ENCODE measurements around the gene PROZ. TPM values are rescaled to one million over a fixed set of nuclear protein-coding genes. Genes with fewer than 3 reads are reported as not detected.

PROZ gene
- total and polyA plus RNA-seq, 2 of the 13 experiments (the other 11 are each of a cell fraction or from before 2014, with no cell fraction given) = 5.6 to 22.5 TPM

DNA sequence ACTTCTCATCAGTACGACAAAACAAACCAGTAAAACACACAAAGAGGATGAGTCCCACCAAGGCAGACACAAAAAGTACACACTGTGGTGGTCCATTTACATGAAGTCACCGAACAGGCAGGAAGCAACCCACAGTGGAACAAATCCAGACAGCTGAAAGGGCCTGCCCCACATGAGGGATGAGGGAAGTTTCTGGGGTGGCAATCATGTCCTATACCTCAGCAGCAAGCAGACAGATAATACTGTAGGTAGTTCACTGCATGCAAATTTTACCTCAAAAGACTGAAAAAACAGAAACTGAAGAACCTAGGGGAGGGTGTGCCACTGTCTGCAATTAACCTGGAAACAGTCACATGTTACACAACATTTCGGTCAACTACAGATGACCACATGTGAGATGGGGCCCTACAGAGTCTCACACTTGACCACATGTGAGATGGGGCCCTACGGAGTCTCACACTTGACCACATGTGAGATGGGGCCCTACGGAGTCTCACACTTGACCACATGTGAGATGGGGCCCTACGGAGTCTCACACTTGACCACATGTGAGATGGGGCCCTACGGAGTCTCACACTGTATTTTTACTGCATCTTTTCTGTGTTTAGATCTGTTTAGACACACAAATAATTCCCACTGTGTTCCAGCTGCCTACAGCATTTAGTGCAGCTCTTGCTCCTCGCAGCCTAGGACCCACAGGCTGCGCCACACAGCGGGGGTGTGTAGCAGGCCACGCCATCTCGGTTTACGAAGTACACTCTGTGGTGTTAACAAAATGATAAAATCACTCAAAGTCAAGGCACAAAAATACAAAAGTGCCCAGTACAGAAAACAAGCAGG lies 27.8 kb downstream of the PROZ start:
- FAIRE-seq (no peak), ATAC-seq (no peak), DNase-seq (ENCODE audit: low spot score) (no peak)
- Histone ChIP-seq H3K9ac (ENCODE audit: insufficient read depth, low read depth, low read length) (no peak overlapping the region), H3K36me3 (replicated peaks in 1 of 2; ENCODE audit: control insufficient read depth in 1 of 2, insufficient read depth in 2 of 2, low read length in 2 of 2) (peaks cover 23 to 56% of the 10 kb centered on the region in 2 experiments), H3K4me2 (ENCODE audit: low read depth, low read length) (no peak overlapping the region), H3K27ac (ENCODE audit: extremely low read length, insufficient read depth, low read length) (peak overlapping the region; percentile 16), H4K20me1 (ENCODE audit: insufficient read depth, low read length) (no peaks in the 10 kb centered on the region; the same call in 1 of the 2 replicates), H3K27me3 (ENCODE audit: control insufficient read depth in 1 of 2, insufficient read depth in 2 of 2, low read length in 2 of 2) (no peaks in the 10 kb centered on the region), H2AFZ (ENCODE audit: low read length) (no peak overlapping the region), H3K9me3 (ENCODE audit: low read length) (no peaks in the 10 kb centered on the region), H3K4me1 (ENCODE audit: insufficient read depth, low read length) (peaks cover 30% of the 10 kb centered on the region), H3K79me2 (ENCODE audit: insufficient read depth, low read length) (peaks cover 4% of the 10 kb centered on the region), H3K4me3 (replicated peaks in 1 of 3; ENCODE audit: insufficient read depth in 1 of 3, low read depth in 2 of 3, low read length in 3 of 3) (no peak overlapping the region)
- TF ChIP-seq CEBPB (IDR thresholded peaks at IDR 0.05; ENCODE audit: borderline replicate concordance, low read depth, low read length) (0 out of 2 replicates have a peak, but pooled peaks have one; percentile 3), MIER2 (CRISPR knock-in tag; IDR thresholded peaks at IDR 0.05) (no peak)
- in situ Hi-C loops (cut with HindIII; ENCODE audit: extremely low pct_ligation_motif_present, low pct_unique_long_range_greater_than_20kb) = no loop called here
- no TSS peak for BruUV-seq (replicated peaks)
- 90% methylated on average over 11 of the region's 13 CpGs for WGBS (ENCODE audit: low lambda C conversion rate)
- ChIA-PET POLR2A (interaction anchor here (1.5 to 2.9 kb wide), 2 partner anchors 23 to 63 kb away, joined by 4 to 12 read pairs; partner anchors contain the start of genes CUL4A and PCID2), CTCF (ENCODE audit: low intra/inter-chr PET ratio, low total read pairs) (no interaction called here)
- intact Hi-C loops (cut with micrococcal nuclease; ENCODE audit: unreplicated experiment) = no loop called here

DNA sequence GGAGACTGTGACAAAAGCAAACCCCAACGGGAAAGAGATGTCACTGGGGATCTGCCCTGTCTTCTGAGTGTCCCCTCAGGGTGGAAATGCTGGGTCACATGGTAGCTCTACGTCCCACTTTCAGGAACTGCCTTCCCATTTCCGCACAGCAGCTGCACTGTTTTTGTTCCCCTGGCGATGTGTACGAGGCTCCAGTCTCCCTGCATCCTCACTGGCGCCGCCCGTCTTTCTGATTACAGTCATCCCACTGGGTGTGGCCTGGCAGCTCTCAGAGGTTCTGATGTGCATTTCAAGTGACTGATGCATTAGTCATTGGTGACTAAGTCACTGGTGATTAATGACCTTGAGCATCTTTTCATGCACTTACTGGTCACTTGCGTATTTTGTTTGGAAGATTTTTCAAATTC lies 28.8 kb downstream of the PROZ start:
- DNase-seq (ENCODE audit: low spot score) (peak; percentile 83), FAIRE-seq (no peak), ATAC-seq (no peak)
- no peak overlapping the region for H3K9ac ChIP-seq (ENCODE audit: insufficient read depth, low read depth, low read length)
- 89% methylated on average over 9 of the region's 9 CpGs for WGBS (ENCODE audit: low lambda C conversion rate)
- H3K36me3 ChIP-seq (replicated peaks in 1 of 2; ENCODE audit: control insufficient read depth in 1 of 2, insufficient read depth in 2 of 2, low read length in 2 of 2) = peaks cover 17 to 54% of the 10 kb centered on the region in 2 experiments
- no peaks in the 10 kb centered on the region for H3K9me3 ChIP-seq (ENCODE audit: low read length)
- H2AFZ ChIP-seq (ENCODE audit: low read length) = no peak overlapping the region
- ChIA-PET CTCF (ENCODE audit: low intra/inter-chr PET ratio, low total read pairs) (no interaction called here), POLR2A (interaction anchor here (1.1 to 2.9 kb wide), 3 partner anchors 17 to 64 kb away, joined by 4 to 12 read pairs (median 4); partner anchors contain the start of genes CUL4A and PCID2)
- peaks cover 4% of the 10 kb centered on the region for H3K79me2 ChIP-seq (ENCODE audit: insufficient read depth, low read length)
- intact Hi-C loops (cut with micrococcal nuclease; ENCODE audit: unreplicated experiment) (no loop called here), in situ Hi-C loops (cut with HindIII; ENCODE audit: extremely low pct_ligation_motif_present, low pct_unique_long_range_greater_than_20kb) (no loop called here)
- H3K27me3 ChIP-seq (ENCODE audit: control insufficient read depth in 1 of 2, insufficient read depth in 2 of 2, low read length in 2 of 2) = no peaks in the 10 kb centered on the region
- H3K4me3 ChIP-seq (replicated peaks in 1 of 3; ENCODE audit: insufficient read depth in 1 of 3, low read depth in 2 of 3, low read length in 3 of 3) = no peak overlapping the region
- peaks cover 30% of the 10 kb centered on the region for H3K4me1 ChIP-seq (ENCODE audit: insufficient read depth, low read length)
- BruUV-seq (replicated peaks) = no TSS peak
- H4K20me1 ChIP-seq (ENCODE audit: insufficient read depth, low read length) = no peaks in the 10 kb centered on the region; the same call in 1 of the 2 replicates
- H3K27ac ChIP-seq (ENCODE audit: extremely low read length, insufficient read depth, low read length) = peak overlapping the region; percentile 51
- no peak overlapping the region; the same call in 1 of the 2 replicates for H3K4me2 ChIP-seq (ENCODE audit: low read depth, low read length)
- TF ChIP-seq CREB1 (IDR thresholded peaks at IDR 0.05) = peak; percentile 42
- no peak for TF ChIP-seq CREB1 (CRISPR knock-in tag; IDR thresholded peaks at IDR 0.05)
- TF ChIP-seq, protein P1, sequence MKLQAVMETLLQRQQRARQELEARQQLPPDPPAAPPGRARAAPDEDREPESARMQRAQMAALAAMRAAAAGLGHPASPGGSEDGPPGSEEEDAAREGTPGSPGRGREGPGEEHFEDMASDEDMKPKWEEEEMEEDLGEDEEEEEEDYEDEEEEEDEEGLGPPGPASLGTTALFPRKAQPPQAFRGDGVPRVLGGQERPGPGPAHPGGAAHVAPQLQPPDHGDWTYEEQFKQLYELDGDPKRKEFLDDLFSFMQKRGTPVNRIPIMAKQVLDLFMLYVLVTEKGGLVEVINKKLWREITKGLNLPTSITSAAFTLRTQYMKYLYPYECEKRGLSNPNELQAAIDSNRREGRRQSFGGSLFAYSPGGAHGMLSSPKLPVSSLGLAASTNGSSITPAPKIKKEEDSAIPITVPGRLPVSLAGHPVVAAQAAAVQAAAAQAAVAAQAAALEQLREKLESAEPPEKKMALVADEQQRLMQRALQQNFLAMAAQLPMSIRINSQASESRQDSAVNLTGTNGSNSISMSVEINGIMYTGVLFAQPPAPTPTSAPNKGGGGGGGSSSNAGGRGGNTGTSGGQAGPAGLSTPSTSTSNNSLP (IDR thresholded peaks at IDR 0.05; ENCODE audit: low read depth, low read length) = 0 out of 2 replicates have a peak, but pooled peaks have one; percentile 43
- no peak for TF ChIP-seq MEF2D (CRISPR knock-in tag; IDR thresholded peaks at IDR 0.05)
- TF ChIP-seq TBL1XR1 (IDR thresholded peaks at IDR 0.05; ENCODE audit: borderline replicate concordance, low read length, partially characterized antibody) = no peak
- TF ChIP-seq, protein P2, sequence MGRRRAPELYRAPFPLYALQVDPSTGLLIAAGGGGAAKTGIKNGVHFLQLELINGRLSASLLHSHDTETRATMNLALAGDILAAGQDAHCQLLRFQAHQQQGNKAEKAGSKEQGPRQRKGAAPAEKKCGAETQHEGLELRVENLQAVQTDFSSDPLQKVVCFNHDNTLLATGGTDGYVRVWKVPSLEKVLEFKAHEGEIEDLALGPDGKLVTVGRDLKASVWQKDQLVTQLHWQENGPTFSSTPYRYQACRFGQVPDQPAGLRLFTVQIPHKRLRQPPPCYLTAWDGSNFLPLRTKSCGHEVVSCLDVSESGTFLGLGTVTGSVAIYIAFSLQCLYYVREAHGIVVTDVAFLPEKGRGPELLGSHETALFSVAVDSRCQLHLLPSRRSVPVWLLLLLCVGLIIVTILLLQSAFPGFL (CRISPR knock-in tag; IDR thresholded peaks at IDR 0.05) = no peak
- TF ChIP-seq FOSL2 (CRISPR knock-in tag; IDR thresholded peaks at IDR 0.05) = peak; percentile 96
- TF ChIP-seq, protein P3, sequence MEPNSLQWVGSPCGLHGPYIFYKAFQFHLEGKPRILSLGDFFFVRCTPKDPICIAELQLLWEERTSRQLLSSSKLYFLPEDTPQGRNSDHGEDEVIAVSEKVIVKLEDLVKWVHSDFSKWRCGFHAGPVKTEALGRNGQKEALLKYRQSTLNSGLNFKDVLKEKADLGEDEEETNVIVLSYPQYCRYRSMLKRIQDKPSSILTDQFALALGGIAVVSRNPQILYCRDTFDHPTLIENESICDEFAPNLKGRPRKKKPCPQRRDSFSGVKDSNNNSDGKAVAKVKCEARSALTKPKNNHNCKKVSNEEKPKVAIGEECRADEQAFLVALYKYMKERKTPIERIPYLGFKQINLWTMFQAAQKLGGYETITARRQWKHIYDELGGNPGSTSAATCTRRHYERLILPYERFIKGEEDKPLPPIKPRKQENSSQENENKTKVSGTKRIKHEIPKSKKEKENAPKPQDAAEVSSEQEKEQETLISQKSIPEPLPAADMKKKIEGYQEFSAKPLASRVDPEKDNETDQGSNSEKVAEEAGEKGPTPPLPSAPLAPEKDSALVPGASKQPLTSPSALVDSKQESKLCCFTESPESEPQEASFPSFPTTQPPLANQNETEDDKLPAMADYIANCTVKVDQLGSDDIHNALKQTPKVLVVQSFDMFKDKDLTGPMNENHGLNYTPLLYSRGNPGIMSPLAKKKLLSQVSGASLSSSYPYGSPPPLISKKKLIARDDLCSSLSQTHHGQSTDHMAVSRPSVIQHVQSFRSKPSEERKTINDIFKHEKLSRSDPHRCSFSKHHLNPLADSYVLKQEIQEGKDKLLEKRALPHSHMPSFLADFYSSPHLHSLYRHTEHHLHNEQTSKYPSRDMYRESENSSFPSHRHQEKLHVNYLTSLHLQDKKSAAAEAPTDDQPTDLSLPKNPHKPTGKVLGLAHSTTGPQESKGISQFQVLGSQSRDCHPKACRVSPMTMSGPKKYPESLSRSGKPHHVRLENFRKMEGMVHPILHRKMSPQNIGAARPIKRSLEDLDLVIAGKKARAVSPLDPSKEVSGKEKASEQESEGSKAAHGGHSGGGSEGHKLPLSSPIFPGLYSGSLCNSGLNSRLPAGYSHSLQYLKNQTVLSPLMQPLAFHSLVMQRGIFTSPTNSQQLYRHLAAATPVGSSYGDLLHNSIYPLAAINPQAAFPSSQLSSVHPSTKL (CRISPR knock-in tag; IDR thresholded peaks at IDR 0.05) = peak; percentile 41; the same call in 1 of the 2 replicates

Data from HepG2 (cell line).